Measurements from ENCODE around the gene RIIAD1.
A peak's percentile ranks its signal among the peaks of the same experiment; 100 is the strongest.
"Not testable (repeated sequence)": the region's sequence is repeated elsewhere in the genome, so short reads cannot be mapped to it uniquely, and the experiment has no call there.

Gene RIIAD1

GRCh38 chr1:151711044-151711800 is 10.1 kb upstream of the RIIAD1 start:
- DNase-seq: no peak

- DNase-seq: no peak
These were observed 9.4 kb upstream of the RIIAD1 start for GRCh38 chr1:151711951-151712350.

GRCh38 chr1:151713044-151713443 is 8.3 kb upstream of the RIIAD1 start:
- no peak for DNase-seq

- DNase-seq: no peak
These were observed 7.4 kb upstream of the RIIAD1 start for GRCh38 chr1:151713874-151714273.

GRCh38 chr1:151714820-151715725 is 6.2 kb upstream of the RIIAD1 start:
- DNase-seq: no peak

- DNase-seq: no peak
These were observed 5.5 kb upstream of the RIIAD1 start for GRCh38 chr1:151715726-151716404.

- DNase-seq: no peak
These were observed 4.9 kb upstream of the RIIAD1 start for GRCh38 chr1:151716405-151716762.

- DNase-seq: peak; percentile 10
These were observed 4.3 kb upstream of the RIIAD1 start, which contains the start of gene CELF3 for GRCh38 chr1:151716771-151717631. Gene CELF3 (minus strand): TSS chr1:151716803. CDS start chr1:151716020, 783 bp downstream.

- DNase-seq: peak; percentile 27
These were observed 3.3 kb upstream of the RIIAD1 start for GRCh38 chr1:151718011-151718431.

GRCh38 chr1:151718666-151719065 is 2.7 kb upstream of the RIIAD1 start:
- no peak for DNase-seq

GRCh38 chr1:151720125-151720524 is 1.2 kb upstream of the RIIAD1 start:
- DNase-seq: no peak

- peak; percentile 16 for DNase-seq
These were observed 768 bp upstream of the RIIAD1 start for GRCh38 chr1:151720554-151720953.

- DNase-seq: no peak
These were observed 627 bp downstream of the RIIAD1 start for GRCh38 chr1:151721788-151722510.

- DNase-seq: no peak
These were observed 2.5 kb downstream of the RIIAD1 start for GRCh38 chr1:151723726-151724370.

- DNase-seq: peak; percentile 65
These were observed 7.1 kb downstream of the RIIAD1 start for GRCh38 chr1:151728151-151729054.

GRCh38 chr1:151729157-151729965 is 8.0 kb downstream of the RIIAD1 start:
- no peak for DNase-seq

GRCh38 chr1:151729966-151730291 is 8.6 kb downstream of the RIIAD1 start:
- no peak for DNase-seq

GRCh38 chr1:151733126-151733525 is 11.8 kb downstream of the RIIAD1 start:
- no peak for DNase-seq

- not testable (repeated sequence) for DNase-seq
These were observed 12.7 kb downstream of the RIIAD1 start for GRCh38 chr1:151733995-151734394.
